IMR-90 (cell line): ENCODE measurements around the gene GPR180. TPM values are rescaled to one million over a fixed set of nuclear protein-coding genes. Genes with fewer than 3 reads are reported as not detected.

Source experiments
- ATAC-seq: fragments of 200-7000 bp; cut with Tn5 transposase; 2 replicates; pipeline ENCODE4 v1.9.1; 2020; ENCODE audit warnings: low read depth, mild to moderate bottlenecking, moderate library complexity
- BruUV-seq: library from RNA; stranded (reverse); fragments of 400-500 nt; replicated peaks from 2 replicates; lab custom pipeline; 2021; lab: Mats Ljungman, UMichigan
- CTCF ChIA-PET: fragments of 300-600 bp; formaldehyde crosslinking; extraction: SDS; loops from one replicate; lab custom pipeline; 2021; ENCODE audit warnings: antibody characterized with exemption; lab: Yijun Ruan, JAX
- POLR2A ChIA-PET: fragments of 300-600 bp; sonication (Branson Sonifier 250); formaldehyde crosslinking; loops from one replicate; lab custom pipeline; 2022; ENCODE audit warnings: antibody characterized with exemption; ENCODE audit not compliant: unreplicated experiment; lab: Charles Lee
- DNase-seq: peaks from one replicate; pipeline ENCODE4 v3.0.0; 2013
- H2AFZ ChIP-seq: replicated peaks from 2 replicates; pipeline ENCODE3; 2013; ENCODE audit warnings: low read length, mild to moderate bottlenecking; ENCODE audit not compliant: poor library complexity
- H2AK5ac ChIP-seq: 2 replicates; pipeline ENCODE4 v1.6.1; 2013; ENCODE audit warnings: low read depth, low read length, inconsistent platforms
- H2AK9ac ChIP-seq: replicated peaks from 2 replicates; pipeline ENCODE3; 2013; ENCODE audit warnings: mild to moderate bottlenecking, low read depth, low read length, moderate library complexity; ENCODE audit not compliant: poor library complexity
- H2BK120ac ChIP-seq: 2 replicates; pipeline ENCODE4 v1.6.1; 2013; ENCODE audit warnings: low read depth, low read length, inconsistent platforms
- H2BK15ac ChIP-seq: 3 replicates; pipeline ENCODE4 v1.6.1; 2013; ENCODE audit warnings: low read depth, low read length, inconsistent platforms
- H2BK20ac ChIP-seq: 2 replicates; pipeline ENCODE4 v1.6.1; 2013; ENCODE audit warnings: low read depth, mild to moderate bottlenecking, inconsistent platforms, low read length, moderate library complexity
- H2BK5ac ChIP-seq: 2 replicates; pipeline ENCODE4 v1.6.1; 2013; ENCODE audit warnings: mild to moderate bottlenecking, low read depth, low read length, inconsistent platforms; ENCODE audit not compliant: poor library complexity, severe bottlenecking
- H3K14ac ChIP-seq: replicated peaks from 2 replicates; pipeline ENCODE4 v1.6.1; 2013; ENCODE audit warnings: low read depth, low read length, inconsistent platforms
- H3K18ac ChIP-seq: 2 replicates; pipeline ENCODE4 v1.6.1; 2013; ENCODE audit warnings: low read depth, low read length, control low read depth
- H3K23ac ChIP-seq: 2 replicates; pipeline ENCODE4 v1.6.1; 2013; ENCODE audit warnings: low read depth, low read length, inconsistent platforms
- H3K27ac ChIP-seq: 2 replicates; pipeline ENCODE4 v1.5.1; 2013; ENCODE audit warnings: mild to moderate bottlenecking, control low read depth, low read length; ENCODE audit not compliant: insufficient read depth
- H3K27me3 ChIP-seq: 2 replicates; pipeline ENCODE4 v1.6.1; 2013; ENCODE audit warnings: low read length; ENCODE audit not compliant: control insufficient read depth, insufficient read depth
- H3K36me3 ChIP-seq: 2 replicates; pipeline ENCODE4 v1.6.1; 2013; ENCODE audit warnings: low read length, mixed read lengths; ENCODE audit not compliant: control insufficient read depth, insufficient read depth
- H3K4ac ChIP-seq: 2 replicates; pipeline ENCODE4 v1.6.1; 2013; ENCODE audit warnings: low read depth, low read length, inconsistent platforms
- H3K4me1 ChIP-seq: 2 replicates; pipeline ENCODE4 v1.6.1; 2013; ENCODE audit warnings: low read length, mixed read lengths; ENCODE audit not compliant: control insufficient read depth, insufficient read depth
- H3K4me2 ChIP-seq: 2 replicates; pipeline ENCODE4 v1.6.1; 2013; ENCODE audit warnings: low read depth, mild to moderate bottlenecking, control low read depth, low read length, moderate library complexity
- H3K4me3 ChIP-seq: 2 replicates; pipeline ENCODE4 v1.5.1; 2013; ENCODE audit warnings: low read depth, mild to moderate bottlenecking, control low read depth, low read length, moderate library complexity; ENCODE audit not compliant: insufficient read depth
- H3K56ac ChIP-seq: 2 replicates; pipeline ENCODE4 v1.6.1; 2013; ENCODE audit warnings: low read length, inconsistent platforms; ENCODE audit not compliant: insufficient read depth; ENCODE audit errors: extremely low read depth
- H3K79me1 ChIP-seq, 2 experiments: 2 replicates each; pipeline ENCODE4 v1.6.1; 2013; ENCODE audit warnings: low read length in 2 of 2, inconsistent platforms in 1 of 2, low read depth in 1 of 2
- H3K9ac ChIP-seq: 2 replicates; pipeline ENCODE4 v1.6.1; 2013; ENCODE audit warnings: low read depth, low read length, control low read depth
- H3K9me1 ChIP-seq: 2 replicates; pipeline ENCODE4 v1.6.1; 2013; ENCODE audit warnings: low read length, inconsistent platforms; ENCODE audit not compliant: insufficient read depth
- H3K9me3 ChIP-seq: 2 replicates; pipeline ENCODE4 v1.6.1; 2013; ENCODE audit warnings: low read length; ENCODE audit not compliant: control insufficient read depth, insufficient read depth
- H4K20me1 ChIP-seq: 2 replicates; pipeline ENCODE4 v1.6.1; 2013; ENCODE audit warnings: low read length, inconsistent platforms; ENCODE audit not compliant: insufficient read depth
- H4K5ac ChIP-seq: 2 replicates; pipeline ENCODE4 v1.6.1; 2013; ENCODE audit warnings: mild to moderate bottlenecking, low read depth, low read length, control low read depth
- H4K8ac ChIP-seq, 2 experiments: 2 replicates each; pipeline ENCODE4 v1.6.1; 2013; ENCODE audit warnings: low read depth in 2 of 2, low read length in 2 of 2, control low read depth in 1 of 2, inconsistent platforms in 1 of 2
- H4K91ac ChIP-seq: 2 replicates; pipeline ENCODE4 v1.6.1; 2013; ENCODE audit warnings: low read depth, low read length, inconsistent platforms; ENCODE audit not compliant: insufficient read depth
- BHLHE40 ChIP-seq: fragments of 150-350 bp; IDR thresholded peaks from 2 replicates; pipeline ENCODE4 v1.6.1; 2016; ENCODE audit warnings: mild to moderate bottlenecking, low read depth, low read length
- CHD1 ChIP-seq: IDR thresholded peaks from 2 replicates; pipeline ENCODE4 v1.6.1; 2012; ENCODE audit warnings: low read depth, low read length, improper control_type of control experiment
- MAFK ChIP-seq: IDR thresholded peaks from 2 replicates; pipeline ENCODE4 v1.6.1; 2012; ENCODE audit warnings: low read depth, low read length, improper control_type of control experiment
- RCOR1 ChIP-seq: IDR thresholded peaks from 2 replicates; pipeline ENCODE4 v1.6.1; 2012; ENCODE audit warnings: mild to moderate bottlenecking, low read length, improper control_type of control experiment; ENCODE audit not compliant: insufficient replicate concordance
- SMC3 ChIP-seq: fragments of 150-350 bp; IDR thresholded peaks from 2 replicates; pipeline ENCODE4 v1.6.1; 2016; ENCODE audit warnings: low read depth, mild to moderate bottlenecking, antibody characterized with exemption, low read length, moderate library complexity
- USF2 ChIP-seq: fragments of 150-350 bp; IDR thresholded peaks from 2 replicates; pipeline ENCODE4 v1.6.1; 2017; ENCODE audit warnings: mild to moderate bottlenecking, antibody characterized with exemption, low read length, low read depth
- WGBS, 2 experiments: methylation state at CpG; one replicate each; pipeline versions ENCODE4 v1.1.5 to v1.1.7; 2013; ENCODE audit warnings: missing lambda C conversion rate in 2 of 2; ENCODE audit not compliant: insufficient read length in 1 of 2; ENCODE audit errors: extremely low coverage in 2 of 2; 5-methylcytosine and 5-hydroxymethylcytosine counted together
- dilution Hi-C: fragments of 300-500 bp; cut with HindIII; formaldehyde crosslinking; loops from one replicate; pipeline ENCODE4 v1.14.3; 2018; ENCODE audit warnings: low sequenced_read_pairs; ENCODE audit not compliant: unreplicated experiment
- in situ Hi-C: fragments of 300-500 bp; cut with MboI; formaldehyde crosslinking; loops from 3 replicates; pipeline ENCODE4 v1.14.3; 2019; ENCODE audit warnings: low sequenced_read_pairs, inconsistent platforms, mixed read lengths
- intact Hi-C: fragments of 100-400 bp; cut with micrococcal nuclease; formaldehyde crosslinking; loops from 2 replicates; pipeline ENCODE4 v1.10.0; 2022
- polyA plus RNA-seq, 3 experiments: library from polyadenylated mRNA; depleted of rRNA; stranded (reverse); fragments of >200 nt; gene quantifications; 2 replicates each; pipeline ENCODE4 v1.2.3, GENCODE V29; 2012; ENCODE audit warnings: low replicate concordance in 1 of 3
- total RNA-seq: library from RNA; depleted of rRNA; stranded (reverse); fragments of >200 nt; gene quantifications from 2 replicates; pipeline ENCODE4 v1.2.3, GENCODE V29; 2012

Gene GPR180
- total and polyA plus RNA-seq, 2 of the 4 experiments (the other 2 are of a cell fraction): 2.8 to 10.8 TPM

GRCh38 chr13:94598281-94598680 is 3.4 kb upstream of the GPR180 start:
- H2BK5ac ChIP-seq: peak overlapping the region; percentile 93
- H2BK120ac ChIP-seq: peak overlapping the region; percentile 95
- no peak overlapping the region for H4K5ac ChIP-seq
- H3K23ac ChIP-seq: no peak overlapping the region
- no peak overlapping the region for H2AK9ac ChIP-seq
- no peak overlapping the region for H4K91ac ChIP-seq
- DNase-seq (peak; percentile 21), ATAC-seq (no peak)
- H2BK20ac ChIP-seq: 0 out of 2 replicates have a peak overlapping the region, but pooled peaks have one; percentile 95
- H3K4me3 ChIP-seq: no peak overlapping the region
- BruUV-seq: no TSS peak
- peaks cover 11% of the 10 kb centered on the region for H3K4me1 ChIP-seq
- intact Hi-C loops (no loop called here), in situ Hi-C loops (no loop called here), dilution Hi-C loops (no loop called here)
- H3K4ac ChIP-seq: peak overlapping the region; percentile 77; the same call in 1 of the 2 replicates
- H3K14ac ChIP-seq: no peak overlapping the region; the same call in 1 of the 2 replicates
- H3K9ac ChIP-seq: no peak overlapping the region
- no peak overlapping the region for H2AK5ac ChIP-seq
- TF ChIP-seq RCOR1 (no peak), SMC3 (no peak), MAFK (no peak), USF2 (no peak), CHD1 (no peak), BHLHE40 (no peak)
- no peaks in the 10 kb centered on the region for H3K9me3 ChIP-seq
- no peaks in the 10 kb centered on the region for H3K27me3 ChIP-seq
- ChIA-PET POLR2A (no interaction called here), CTCF (no interaction called here)
- H3K4me2 ChIP-seq: no peak overlapping the region
- no peak overlapping the region for H3K56ac ChIP-seq
- H3K9me1 ChIP-seq: peaks cover 9% of the 10 kb centered on the region; the same call in 1 of the 2 replicates
- H3K79me1 ChIP-seq: peaks cover 25 to 35% of the 10 kb centered on the region in 2 experiments
- peak overlapping the region in 1 of 2 experiments; percentile 91; a peak in 2 of 4 replicates for H4K8ac ChIP-seq
- no peak overlapping the region for H2AFZ ChIP-seq
- no peaks in the 10 kb centered on the region for H3K36me3 ChIP-seq
- H3K27ac ChIP-seq: no peak overlapping the region
- peaks cover 2% of the 10 kb centered on the region; the same call in 1 of the 2 replicates for H4K20me1 ChIP-seq
- no peak overlapping the region for H3K18ac ChIP-seq
- WGBS, 2 experiments: no CpG with 5 or more reads among the region's 3 CpGs
- H2BK15ac ChIP-seq: no peak overlapping the region; the same call in 2 of the 3 replicates
